NB4 (cell line): ENCODE results near the gene COL5A2.

Source experiments
- CTCF ChIP-seq: IDR thresholded peaks from one replicate; pipeline ENCODE4 v1.5.1; 2012; ENCODE audit warnings: low read depth, low read length
- MAX ChIP-seq: IDR thresholded peaks from 2 replicates; pipeline ENCODE4 v1.6.1; 2011; ENCODE audit warnings: low read depth, low read length
- MYC ChIP-seq: IDR thresholded peaks from 2 replicates; pipeline ENCODE4 v1.6.1; 2011; ENCODE audit warnings: low read depth, low read length
- POLR2A ChIP-seq: IDR thresholded peaks from 2 replicates; pipeline ENCODE4 v1.6.1; 2011; ENCODE audit warnings: mild to moderate bottlenecking; ENCODE audit not compliant: insufficient read length; ENCODE audit errors: extremely low read depth

GRCh38 chr2:189118386-189118785 lies 61.2 kb downstream of the COL5A2 start:
- TF ChIP-seq CTCF (no peak), MAX (no peak), POLR2A (no peak), MYC (no peak)
